WTC11 (cell line): ENCODE data around the gene VTN.

Source experiments
- CREM ChIP-seq: sonication (generic); formaldehyde crosslinking; IDR thresholded peaks from 2 replicates; pipeline ENCODE4 v1.8.1; 2022; ENCODE audit warnings: mild to moderate bottlenecking, missing genetic modification reagents, moderate library complexity
- ETV6 ChIP-seq: sonication (generic); formaldehyde crosslinking; IDR thresholded peaks from 2 replicates; pipeline ENCODE4 v1.8.1; 2022; ENCODE audit warnings: mild to moderate bottlenecking, missing genetic modification reagents
- FOXP1 ChIP-seq: sonication (generic); formaldehyde crosslinking; IDR thresholded peaks from 2 replicates; pipeline ENCODE4 v1.8.0; 2022; ENCODE audit warnings: missing genetic modification reagents, mild to moderate bottlenecking, moderate library complexity, borderline replicate concordance
- JUN ChIP-seq: sonication (generic); formaldehyde crosslinking; IDR thresholded peaks from 2 replicates; pipeline ENCODE4 v1.8.0; 2023; ENCODE audit warnings: mild to moderate bottlenecking, missing genetic modification reagents
- NFYB ChIP-seq: sonication (generic); formaldehyde crosslinking; conservative IDR thresholded peaks from 2 replicates; pipeline ENCODE4 v1.8.0; 2022; ENCODE audit warnings: low read depth, missing genetic modification reagents
- NR2C2 ChIP-seq: sonication (generic); formaldehyde crosslinking; IDR thresholded peaks from 2 replicates; pipeline ENCODE4 v1.8.0; 2022; ENCODE audit warnings: mild to moderate bottlenecking, missing genetic modification reagents
- SP1 ChIP-seq: sonication (generic); formaldehyde crosslinking; conservative IDR thresholded peaks from 2 replicates; pipeline ENCODE4 v1.8.1; 2022; ENCODE audit warnings: missing genetic modification reagents
- USF2 ChIP-seq: sonication (generic); formaldehyde crosslinking; IDR thresholded peaks from 2 replicates; pipeline ENCODE4 v1.8.1; 2023; ENCODE audit warnings: mild to moderate bottlenecking, missing genetic modification reagents, moderate library complexity
- ZNF232 ChIP-seq: sonication (generic); formaldehyde crosslinking; IDR thresholded peaks from 2 replicates; pipeline ENCODE4 v1.8.0; 2022; ENCODE audit warnings: mild to moderate bottlenecking, missing genetic modification reagents
- TF ChIP-seq, protein P1 (sequence below): fragments of 200-600 bp; IDR thresholded peaks from 2 replicates; pipeline ENCODE4 v1.8.0; 2022; ENCODE audit warnings: antibody characterized with exemption
- TF ChIP-seq, protein P2 (sequence below): sonication (generic); formaldehyde crosslinking; IDR thresholded peaks from 2 replicates; pipeline ENCODE4 v1.8.0; 2022; ENCODE audit warnings: mild to moderate bottlenecking, missing genetic modification reagents
- TF ChIP-seq, protein P3 (sequence below): sonication (generic); formaldehyde crosslinking; IDR thresholded peaks from 2 replicates; pipeline ENCODE4 v1.8.1; 2023; ENCODE audit warnings: mild to moderate bottlenecking, missing genetic modification reagents
- TF ChIP-seq, protein P4 (sequence below): sonication (generic); formaldehyde crosslinking; IDR thresholded peaks from 2 replicates; pipeline ENCODE4 v1.8.1; 2023; ENCODE audit warnings: mild to moderate bottlenecking, moderate library complexity, missing genetic modification reagents

DNA sequence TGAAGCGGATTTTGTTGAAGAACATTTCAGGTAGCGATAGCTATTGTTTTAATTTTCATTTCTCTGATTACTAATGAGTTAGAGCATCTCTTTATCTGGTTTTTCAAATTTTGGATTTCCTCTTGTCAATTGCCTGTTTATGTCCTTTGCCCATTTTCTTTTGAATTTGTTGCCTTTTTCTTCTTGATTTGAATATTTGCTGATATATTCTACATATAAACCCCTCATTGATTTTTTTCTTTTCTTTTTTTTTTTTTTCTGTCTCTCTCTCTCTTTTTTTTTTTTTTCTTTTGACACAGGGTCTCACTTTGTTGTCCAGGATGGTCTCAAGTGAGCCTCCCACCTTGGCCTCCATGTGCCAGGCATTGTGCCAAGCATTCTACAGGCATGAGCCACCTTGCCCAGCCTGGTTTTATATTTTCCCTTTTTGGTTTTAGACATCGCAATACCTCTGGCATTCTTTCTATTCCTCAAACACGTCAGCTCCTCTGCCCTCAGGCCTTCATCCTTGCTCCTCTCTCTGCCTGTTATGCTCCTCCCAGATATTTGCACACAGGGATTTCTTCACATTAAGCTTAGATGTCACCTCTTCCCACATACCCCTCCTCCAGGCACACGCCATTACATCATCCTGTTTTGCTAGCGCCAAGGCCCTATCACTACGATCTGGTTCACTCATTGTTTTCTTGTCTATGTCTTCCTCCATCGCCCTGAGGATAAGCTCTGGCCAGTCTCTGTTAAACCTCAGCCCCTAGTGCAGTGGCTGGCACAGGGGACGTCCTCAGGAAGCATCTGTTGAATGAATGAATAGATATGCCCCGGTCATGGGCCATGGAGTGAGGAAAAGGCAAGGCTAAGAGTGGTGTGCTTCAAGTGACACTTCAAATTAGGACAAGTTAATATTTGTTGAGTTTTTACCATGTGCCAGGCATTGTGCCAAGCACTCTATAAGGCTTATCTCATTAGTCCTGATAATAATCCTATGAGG is 10.0 kb upstream of the VTN start:
- TF ChIP-seq, protein P1, sequence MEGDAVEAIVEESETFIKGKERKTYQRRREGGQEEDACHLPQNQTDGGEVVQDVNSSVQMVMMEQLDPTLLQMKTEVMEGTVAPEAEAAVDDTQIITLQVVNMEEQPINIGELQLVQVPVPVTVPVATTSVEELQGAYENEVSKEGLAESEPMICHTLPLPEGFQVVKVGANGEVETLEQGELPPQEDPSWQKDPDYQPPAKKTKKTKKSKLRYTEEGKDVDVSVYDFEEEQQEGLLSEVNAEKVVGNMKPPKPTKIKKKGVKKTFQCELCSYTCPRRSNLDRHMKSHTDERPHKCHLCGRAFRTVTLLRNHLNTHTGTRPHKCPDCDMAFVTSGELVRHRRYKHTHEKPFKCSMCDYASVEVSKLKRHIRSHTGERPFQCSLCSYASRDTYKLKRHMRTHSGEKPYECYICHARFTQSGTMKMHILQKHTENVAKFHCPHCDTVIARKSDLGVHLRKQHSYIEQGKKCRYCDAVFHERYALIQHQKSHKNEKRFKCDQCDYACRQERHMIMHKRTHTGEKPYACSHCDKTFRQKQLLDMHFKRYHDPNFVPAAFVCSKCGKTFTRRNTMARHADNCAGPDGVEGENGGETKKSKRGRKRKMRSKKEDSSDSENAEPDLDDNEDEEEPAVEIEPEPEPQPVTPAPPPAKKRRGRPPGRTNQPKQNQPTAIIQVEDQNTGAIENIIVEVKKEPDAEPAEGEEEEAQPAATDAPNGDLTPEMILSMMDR = no peak
- TF ChIP-seq ETV6 (CRISPR knock-in tag) (no peak), JUN (CRISPR knock-in tag) (no peak), ZNF232 (CRISPR knock-in tag) (no peak), FOXP1 (CRISPR knock-in tag) (no peak), NFYB (CRISPR knock-in tag) (no peak), CREM (CRISPR knock-in tag) (no peak), SP1 (CRISPR knock-in tag) (no peak), NR2C2 (no peak), USF2 (CRISPR knock-in tag) (no peak)
- TF ChIP-seq, protein P2, sequence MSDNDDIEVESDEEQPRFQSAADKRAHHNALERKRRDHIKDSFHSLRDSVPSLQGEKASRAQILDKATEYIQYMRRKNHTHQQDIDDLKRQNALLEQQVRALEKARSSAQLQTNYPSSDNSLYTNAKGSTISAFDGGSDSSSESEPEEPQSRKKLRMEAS = no peak
- TF ChIP-seq, protein P3, sequence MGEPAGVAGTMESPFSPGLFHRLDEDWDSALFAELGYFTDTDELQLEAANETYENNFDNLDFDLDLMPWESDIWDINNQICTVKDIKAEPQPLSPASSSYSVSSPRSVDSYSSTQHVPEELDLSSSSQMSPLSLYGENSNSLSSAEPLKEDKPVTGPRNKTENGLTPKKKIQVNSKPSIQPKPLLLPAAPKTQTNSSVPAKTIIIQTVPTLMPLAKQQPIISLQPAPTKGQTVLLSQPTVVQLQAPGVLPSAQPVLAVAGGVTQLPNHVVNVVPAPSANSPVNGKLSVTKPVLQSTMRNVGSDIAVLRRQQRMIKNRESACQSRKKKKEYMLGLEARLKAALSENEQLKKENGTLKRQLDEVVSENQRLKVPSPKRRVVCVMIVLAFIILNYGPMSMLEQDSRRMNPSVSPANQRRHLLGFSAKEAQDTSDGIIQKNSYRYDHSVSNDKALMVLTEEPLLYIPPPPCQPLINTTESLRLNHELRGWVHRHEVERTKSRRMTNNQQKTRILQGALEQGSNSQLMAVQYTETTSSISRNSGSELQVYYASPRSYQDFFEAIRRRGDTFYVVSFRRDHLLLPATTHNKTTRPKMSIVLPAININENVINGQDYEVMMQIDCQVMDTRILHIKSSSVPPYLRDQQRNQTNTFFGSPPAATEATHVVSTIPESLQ = no peak
- TF ChIP-seq, protein P4, sequence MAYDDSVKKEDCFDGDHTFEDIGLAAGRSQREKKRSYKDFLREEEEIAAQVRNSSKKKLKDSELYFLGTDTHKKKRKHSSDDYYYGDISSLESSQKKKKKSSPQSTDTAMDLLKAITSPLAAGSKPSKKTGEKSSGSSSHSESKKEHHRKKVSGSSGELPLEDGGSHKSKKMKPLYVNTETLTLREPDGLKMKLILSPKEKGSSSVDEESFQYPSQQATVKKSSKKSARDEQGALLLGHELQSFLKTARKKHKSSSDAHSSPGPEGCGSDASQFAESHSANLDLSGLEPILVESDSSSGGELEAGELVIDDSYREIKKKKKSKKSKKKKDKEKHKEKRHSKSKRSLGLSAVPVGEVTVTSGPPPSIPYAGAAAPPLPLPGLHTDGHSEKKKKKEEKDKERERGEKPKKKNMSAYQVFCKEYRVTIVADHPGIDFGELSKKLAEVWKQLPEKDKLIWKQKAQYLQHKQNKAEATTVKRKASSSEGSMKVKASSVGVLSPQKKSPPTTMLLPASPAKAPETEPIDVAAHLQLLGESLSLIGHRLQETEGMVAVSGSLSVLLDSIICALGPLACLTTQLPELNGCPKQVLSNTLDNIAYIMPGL (CRISPR knock-in tag) = no peak
